NCI-H69 (cell line): ENCODE data around the gene CDK11A.
"Not testable (repeated sequence)": the region's sequence is repeated elsewhere in the genome, so short reads cannot be mapped to it uniquely, and the experiment has no call there.

Experiments
- DNase-seq: peaks from one replicate; lab custom pipeline; 2025; lab: John Stamatoyannopoulos, UW

The CDK11A gene

DNA sequence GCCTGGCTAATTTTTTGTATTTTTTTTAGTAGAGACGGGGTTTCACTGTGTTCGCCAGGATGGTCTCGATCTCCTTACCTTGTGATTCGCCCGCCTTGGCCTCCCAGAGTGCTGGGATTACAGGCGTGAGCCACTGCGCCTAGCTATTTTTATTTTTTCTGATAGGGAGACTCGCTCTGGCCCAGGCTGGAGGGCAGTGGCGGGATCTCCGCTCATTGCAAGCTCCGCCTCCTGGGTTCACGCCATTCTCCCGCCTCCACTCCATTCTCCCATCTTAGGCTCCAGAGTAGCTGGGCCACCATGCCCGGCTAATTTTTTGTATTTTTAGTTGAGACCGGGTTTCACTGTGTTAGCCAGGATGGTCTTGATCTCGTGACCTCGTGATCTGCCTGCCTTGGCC is 1.9 kb upstream of the CDK11A start:
- not testable (repeated sequence) for DNase-seq

DNA sequence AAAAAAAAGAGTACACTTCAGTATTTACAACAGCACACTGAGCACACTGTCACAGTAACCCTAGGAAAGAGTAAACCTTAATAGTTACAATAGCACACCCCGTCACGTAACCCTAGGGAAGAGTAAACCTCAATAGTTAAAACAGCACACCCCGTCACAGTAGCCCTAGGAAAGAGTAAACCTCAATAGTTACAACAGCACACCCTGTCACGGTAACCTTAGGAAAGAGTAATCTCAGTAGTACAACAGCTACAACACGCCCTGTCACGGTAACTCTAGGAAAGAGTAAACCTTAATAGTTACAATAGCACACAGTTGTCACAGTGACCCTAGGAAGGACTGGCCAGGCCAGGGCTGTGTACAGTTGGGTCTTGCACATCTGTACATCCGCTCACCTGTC is 3.0 kb downstream of the CDK11A start:
- DNase-seq: no peak

DNA sequence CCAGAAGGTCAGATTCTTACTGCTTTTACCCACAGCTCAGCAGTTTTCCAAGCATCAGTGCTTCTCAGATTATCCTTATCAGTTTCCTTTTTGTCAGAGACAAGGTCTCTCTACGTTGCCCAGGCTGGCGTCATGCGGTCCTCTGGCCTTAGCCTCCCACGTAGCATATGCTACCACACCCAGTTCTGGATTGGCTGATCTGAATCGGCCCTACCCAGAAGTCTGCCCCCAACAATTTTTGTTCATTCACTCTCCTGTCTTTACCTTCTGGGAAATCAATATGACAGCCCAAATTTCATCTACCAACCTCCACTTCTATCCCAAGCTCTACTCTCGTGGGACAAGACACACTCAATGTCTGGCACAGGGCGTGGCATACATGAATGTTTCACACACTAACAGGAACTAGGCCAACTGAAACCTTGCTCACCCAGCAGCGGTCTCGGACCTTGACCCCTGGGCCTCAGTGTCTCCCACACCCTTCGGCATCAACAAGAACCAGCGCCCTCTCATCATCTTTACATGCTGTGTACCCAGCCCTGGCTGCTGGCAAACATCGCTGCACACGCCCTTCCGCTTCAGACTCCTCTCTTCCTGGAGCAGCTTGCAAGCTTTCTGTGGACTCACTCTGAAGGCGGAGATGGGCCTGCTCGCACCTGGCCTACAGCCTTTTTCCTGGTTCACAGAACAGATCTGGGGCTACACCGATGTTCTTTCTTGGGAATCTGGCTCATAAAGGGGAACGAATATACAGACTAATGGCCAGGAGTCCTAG is 8.9 kb downstream of the CDK11A start:
- not testable (repeated sequence) for DNase-seq

DNA sequence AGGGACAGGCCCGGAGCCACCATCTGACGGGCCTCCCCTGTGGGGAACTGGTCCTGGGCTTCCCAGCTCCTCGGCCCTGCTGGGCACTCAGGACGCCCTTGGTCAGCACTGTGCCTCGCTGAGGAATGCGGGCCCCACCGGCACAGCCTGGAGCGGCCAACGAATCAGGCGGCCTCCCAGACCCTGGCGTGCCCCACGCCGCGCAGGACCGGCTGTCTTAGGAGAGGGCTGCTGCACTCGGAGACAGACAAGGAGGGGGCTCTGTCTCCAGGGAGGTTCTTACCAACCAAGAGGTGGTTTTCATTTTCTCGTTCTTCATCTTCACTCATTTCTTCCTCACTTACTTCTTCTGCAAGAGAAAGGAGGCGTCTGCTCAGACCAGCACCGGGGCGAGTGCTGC is 16.3 kb downstream of the CDK11A start:
- not testable (repeated sequence) for DNase-seq

DNA sequence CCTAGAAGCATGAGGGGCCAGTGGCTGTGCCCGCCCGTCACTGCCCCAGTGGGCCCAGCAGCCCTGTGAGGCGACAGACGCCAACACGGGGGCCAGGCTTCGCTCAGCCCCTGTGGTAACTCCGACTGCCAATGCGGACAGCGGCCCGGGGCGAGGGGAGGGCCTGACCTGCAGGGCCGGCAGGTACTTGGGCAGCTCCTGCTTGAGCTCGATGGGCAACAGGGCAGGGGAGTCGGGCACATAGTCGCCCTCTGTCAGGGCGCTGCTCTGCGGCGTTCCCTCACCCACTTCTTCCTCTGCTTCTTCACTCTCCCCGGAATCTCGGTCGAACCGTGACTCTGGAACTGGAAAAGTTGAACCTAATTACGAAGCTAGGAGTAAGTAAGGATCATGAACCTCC is 16.9 kb downstream of the CDK11A start:
- not testable (repeated sequence) for DNase-seq

DNA sequence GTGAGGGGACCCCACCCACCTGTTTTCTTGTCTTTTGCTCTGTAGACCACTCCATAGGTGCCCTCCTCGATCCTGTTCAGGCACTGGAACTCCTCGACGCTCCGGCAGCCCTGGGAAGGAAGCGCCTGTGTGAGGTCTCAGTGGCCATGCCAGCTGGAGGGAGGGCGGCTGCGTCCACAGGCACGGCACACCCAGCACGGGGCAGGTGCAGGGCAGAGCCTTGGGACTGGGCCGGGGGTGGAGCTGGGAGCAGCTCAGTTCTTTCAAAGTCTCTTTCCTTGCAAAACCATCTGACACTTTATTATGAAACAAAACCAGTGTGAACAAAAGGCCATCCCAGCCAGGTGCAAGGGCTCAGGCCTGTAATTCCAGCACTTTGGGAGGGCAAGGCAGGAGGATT is 18.5 kb downstream of the CDK11A start:
- not testable (repeated sequence) for DNase-seq

DNA sequence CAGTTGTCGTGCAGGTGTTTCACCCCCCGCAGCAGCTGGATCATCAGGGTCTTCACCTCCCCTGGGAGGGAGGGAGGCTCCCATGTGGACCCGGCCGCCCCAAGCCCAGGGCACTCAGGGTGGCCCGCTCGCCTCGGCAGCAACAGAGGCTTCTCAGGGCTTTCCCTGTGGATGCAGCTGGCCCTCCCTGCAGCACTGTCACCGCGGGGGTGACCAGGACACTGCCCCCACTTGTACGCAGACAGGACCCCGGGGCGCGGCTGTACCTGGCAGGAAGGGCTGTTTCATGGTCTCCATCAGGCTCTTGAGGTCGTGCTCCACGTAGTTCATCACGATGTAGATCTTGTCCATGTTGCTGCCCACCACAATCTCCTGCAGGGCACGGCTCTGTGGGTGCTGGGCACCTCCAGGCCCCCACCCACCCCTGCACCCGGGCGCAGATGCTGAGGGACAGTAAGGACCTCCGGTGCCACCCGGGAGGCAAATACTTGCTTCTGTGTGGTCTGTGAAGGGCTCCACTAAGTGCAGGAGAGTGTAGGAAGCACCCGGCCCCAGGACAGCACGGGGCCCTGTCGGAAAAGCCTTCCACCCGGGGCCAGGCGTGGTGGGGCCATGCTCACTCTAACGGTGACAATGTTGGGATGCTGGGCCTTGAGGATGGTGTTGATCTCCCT is 19.7 kb downstream of the CDK11A start:
- DNase-seq: not testable (repeated sequence)

DNA sequence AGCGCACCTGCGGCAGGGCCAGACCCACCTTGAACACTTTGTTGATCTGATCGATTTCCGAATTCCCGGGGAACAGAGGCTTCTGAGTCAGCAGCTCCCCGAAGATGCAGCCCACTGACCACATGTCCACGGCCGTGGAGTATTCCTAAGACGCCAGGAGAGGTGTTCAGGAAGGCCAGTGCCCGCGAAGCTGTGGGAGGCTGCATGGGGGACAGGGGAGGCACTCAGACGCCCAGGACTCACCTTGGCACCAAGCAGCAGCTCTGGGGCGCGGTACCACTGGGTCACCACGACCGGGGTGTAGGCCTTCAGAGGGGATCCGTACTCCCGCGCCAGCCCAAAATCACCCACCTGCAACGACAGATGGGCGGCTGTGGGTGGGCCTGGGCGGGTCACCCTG is 20.4 kb downstream of the CDK11A start:
- no peak for DNase-seq

DNA sequence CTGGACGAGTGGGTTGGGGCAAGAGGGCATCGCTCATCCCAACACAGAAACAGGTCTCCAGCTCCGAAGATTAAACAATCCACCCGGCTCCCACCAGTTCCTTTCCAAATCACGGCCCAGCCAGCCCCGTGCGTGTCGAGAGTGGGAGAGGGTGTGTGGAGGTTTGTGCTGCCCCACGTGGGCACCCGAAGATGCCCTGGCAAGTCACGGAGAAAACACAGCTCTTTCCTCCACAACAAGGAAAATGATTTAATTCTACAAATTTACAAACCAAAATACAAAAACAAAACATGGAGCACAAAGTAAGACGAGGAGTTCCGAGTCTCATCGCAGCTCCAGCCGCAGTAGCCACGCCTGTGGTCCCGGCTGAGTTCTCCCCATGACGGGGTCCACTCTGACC is 21.7 kb downstream of the CDK11A start:
- not testable (repeated sequence) for DNase-seq

DNA sequence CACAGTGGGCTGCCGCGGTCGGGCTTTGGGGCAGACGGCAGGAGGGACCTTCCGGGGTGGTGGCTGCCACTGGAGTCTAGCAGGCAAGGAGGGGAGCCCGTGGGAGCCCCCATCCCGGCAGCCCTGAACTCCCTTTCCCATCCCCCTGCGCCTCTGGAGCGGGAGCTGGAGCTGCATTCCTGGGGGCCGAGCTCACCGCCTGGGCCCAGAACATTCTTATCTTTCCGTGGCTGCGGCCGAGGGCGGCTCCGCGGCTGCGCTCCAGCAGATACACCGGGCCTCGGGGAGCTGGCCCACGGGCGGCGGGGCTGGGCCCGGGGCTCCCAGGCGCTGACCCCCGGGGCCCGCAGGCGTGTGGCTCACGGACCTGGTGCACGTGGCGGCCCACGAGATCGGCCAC is 23.6 kb downstream of the CDK11A start:
- DNase-seq: not testable (repeated sequence)

DNA sequence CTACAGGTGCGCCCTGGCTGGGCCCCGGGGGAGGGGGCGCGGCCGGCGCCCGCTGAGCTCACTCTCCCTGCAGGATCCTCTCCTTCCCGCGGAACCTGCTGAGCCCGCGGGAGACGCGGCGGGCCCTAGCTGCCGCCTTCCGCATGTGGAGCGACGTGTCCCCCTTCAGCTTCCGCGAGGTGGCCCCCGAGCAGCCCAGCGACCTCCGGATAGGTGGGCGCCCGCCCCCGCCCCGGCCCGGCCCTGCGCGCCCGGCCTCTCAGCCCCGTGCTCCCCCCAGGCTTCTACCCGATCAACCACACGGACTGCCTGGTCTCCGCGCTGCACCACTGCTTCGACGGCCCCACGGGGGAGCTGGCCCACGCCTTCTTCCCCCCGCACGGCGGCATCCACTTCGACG is 24.1 kb downstream of the CDK11A start:
- not testable (repeated sequence) for DNase-seq

DNA sequence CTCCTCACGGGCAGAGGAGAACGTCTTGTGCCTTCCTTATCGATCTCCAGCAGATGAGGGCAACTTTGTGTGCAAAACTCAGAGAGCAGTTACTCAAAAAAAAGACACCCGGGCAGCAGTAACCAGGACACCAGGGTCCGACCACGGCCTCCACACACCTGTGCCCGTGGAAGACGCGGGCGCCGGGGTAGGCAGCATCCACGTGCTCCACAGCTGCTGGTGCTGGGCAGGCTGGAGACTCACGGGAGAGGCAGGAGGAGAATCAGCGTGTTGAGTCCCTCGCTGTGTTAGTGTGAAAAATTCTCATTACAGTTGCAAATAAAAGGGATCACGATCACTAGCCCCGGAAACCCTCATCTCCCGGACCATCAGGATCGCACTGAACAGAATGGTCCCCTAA is 25.1 kb downstream of the CDK11A start:
- DNase-seq: not testable (repeated sequence)

DNA sequence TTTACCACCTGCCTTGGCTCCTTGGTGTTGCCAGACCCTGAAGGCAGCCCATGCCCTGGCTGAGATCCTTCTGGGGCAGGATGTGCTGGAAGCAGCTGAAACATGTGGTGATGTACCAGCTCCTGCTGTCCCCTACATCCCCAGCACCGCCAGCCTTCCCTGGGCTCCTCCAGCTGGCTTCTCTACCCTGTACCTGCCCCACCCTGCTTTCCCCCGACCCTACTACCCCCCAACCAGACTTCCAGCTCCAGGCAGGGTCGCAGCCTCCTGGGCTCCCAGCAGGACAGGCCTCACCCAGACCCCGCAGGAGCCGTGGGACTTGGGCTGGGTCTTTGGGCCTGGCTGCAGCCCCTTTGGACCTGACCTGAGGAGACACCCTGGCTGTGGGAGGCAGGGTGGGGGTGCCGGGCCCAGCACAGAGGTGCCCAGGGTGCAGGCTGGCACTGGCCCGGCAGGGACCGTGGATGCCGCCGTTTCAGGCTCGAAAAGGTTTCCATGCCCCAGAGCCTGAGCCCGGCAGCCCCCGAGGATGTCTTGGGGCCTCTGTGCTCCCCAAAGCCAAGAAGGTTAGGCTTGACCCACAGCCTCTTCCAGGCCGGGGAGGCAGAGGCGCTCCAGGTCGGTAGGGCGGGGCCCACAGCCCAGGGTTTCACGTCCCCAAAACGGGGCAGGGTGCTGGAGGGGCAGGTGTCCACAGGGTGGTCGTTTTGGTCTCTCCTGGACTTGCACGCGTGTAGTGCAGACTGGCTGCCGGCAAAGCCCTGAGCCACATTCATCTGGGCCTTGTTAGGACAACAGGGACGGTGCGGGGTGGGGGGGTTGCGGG is 26.6 kb downstream of the CDK11A start:
- DNase-seq: not testable (repeated sequence)

DNA sequence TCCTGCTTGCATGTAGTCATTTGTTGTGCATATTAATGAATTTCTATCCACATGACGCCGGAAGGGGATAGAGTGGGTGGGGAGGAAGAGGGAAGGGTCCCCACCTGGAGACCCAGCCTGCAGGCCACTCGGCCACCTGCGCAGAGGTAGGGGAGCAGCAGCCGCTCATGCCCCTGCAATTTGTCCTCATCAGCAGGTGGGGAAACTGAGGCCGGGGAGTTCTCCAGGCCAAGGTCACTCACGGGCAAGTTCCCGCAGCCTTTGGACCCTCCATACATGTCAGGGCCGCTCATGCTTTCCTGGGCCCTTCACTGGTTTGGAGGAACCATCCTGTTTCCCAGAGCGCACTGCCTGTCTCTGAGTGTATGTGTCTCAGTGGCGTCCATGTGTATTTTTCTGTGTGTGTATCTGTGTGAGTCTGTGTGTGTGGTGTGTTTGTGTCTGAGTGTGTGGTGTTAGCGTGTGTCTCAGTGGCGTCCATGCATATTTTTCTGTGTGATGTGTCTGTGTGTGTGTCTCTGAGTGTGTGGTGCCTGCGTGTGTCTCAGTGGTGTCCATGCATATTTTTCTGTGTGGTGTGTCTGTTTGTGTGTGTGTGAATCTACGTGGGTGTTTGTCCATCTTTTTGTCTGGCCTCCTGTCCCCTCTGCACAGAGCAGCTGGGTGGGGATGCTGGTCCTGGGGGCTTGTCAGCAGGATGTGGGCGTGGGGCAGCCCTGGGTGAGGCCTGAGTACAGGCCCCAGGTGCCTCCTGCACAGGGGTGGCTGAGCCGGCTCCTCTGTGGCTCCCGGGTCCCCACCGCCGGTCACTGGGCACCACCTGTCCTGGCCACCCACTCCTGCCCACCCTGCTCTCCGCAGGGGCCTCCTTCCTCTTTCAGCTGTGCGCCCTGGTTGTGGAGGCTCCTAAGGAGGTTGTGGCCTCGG is 27.5 kb downstream of the CDK11A start:
- DNase-seq: not testable (repeated sequence)

DNA sequence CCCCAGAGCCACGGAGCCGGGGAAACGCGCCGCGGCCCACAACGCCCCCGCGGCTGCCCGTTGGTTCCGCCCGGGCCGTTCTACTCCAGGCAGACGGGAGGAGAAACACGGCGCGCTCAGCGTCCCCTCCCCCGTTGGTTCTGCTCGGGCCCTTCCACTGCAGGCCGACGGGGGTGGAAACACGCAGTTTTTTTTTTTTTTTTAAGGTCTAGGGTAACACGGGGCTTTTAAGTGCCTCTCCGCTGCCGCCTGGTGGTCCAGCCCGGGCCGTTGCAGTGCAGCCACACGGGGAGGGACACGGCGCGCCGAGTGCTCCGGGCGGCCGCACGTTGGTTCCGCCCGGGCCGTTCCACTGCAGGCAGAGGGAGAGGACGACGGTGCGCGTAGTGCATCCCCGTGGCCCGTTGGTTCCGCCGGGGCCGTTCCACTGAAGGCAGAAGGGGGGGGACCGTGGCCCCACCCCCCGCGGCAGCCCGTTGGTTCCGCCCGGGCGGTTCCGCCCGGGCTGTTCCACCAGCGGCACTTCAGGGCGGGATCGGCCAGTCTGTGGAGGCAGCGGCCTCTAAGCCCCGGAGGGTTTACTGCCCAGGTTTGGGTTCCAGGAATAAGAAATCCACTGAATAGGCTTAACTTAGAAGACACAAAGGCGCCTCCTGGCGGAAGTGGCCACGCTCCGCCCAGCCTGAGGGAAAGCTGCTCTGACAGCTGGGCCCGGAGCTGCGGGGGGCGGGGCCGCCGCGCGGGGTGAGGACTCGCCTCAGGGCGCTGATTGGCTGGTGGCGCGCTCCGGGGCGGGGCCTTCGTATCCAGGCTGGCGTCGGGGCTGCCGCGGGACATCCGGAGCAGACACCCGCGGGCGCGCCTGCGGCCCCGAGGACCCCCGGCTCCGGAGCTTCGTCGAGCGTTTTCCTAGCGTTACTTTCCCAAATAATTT is 31.2 kb downstream of the CDK11A start, which contains the start of gene SLC35E2B:
Gene SLC35E2B (minus strand): TSS at position 82 of the 934 bp plus-strand sequence. CDS start 16,096 bp downstream, outside the sequence.
- DNase-seq: peak; percentile 90

DNA sequence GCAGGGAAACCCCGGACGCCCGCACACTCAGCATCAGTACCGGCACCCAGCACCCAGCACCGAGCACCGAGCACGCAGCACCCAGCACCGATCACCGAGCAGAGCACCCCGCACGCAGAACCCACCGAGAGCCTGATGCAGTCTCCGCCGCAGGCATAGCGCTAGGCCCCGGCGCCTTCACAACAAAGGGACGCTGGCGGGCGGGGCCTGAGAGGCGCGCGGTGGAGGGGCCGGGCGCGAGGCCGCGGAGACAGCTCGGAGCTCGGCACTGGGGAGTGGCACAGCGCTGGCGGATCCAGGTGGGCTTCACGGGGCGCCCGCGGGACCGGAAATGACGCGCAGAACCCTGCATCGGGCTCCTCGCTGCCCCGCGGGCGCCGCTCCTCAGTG is 31.8 kb downstream of the CDK11A start:
- peak; percentile 88 for DNase-seq

DNA sequence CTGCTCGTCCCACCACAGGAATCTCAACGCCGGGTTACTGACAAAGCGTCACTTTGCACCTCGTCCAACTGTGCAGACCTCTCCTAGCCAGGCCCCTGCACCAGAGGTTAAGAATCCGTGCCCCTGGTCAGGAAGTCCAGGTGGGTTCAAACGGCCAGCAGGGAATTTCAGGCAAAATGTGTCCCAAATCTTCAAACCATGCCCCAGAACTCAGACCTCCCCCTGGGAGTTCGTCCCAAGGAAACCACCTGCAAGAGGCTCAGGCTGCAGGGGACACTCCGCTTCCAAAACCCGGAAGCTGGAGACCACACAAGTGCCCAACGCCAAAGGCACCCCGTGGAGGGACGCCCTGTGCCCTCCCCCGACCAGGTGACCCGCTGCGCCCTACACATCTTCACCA is 32.7 kb downstream of the CDK11A start:
- not testable (repeated sequence) for DNase-seq

DNA sequence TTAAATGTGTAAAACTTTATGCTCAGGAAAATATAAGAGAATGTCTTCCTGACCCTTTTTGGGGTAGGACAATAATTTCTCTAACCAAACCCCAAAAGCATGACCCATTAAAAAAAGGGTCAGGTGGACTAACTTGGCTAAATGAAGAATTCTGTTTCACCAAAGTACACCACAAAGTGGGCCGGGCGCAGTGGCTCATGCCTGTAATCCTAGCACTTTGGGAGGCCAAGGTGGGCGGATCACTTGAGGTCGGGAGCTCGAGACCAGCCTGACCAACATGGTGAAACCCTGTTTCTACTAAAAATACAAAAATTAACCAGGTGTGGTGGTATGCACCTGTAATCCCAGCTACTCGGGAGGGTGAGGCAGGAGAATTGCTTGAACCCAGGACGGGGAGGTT is 34.6 kb downstream of the CDK11A start:
- not testable (repeated sequence) for DNase-seq

DNA sequence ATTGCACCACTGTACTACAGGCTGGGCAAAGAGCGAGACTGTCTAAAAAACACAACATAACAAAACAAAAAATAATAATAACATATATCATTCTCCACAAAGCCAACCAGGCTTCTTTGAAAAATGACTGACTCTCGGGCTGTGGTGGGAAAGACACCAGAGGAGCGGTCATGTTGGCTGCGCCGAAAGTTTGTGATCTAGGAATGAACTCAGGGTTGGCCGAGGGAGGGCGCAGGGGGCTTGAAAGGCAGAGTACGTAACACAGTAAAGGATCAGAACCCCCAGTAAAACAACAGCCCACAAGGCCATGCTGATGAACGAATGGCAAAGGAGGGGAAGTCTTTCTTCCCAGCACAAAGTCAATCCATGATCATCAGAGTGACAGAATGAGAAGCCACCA is 36.3 kb downstream of the CDK11A start:
- DNase-seq: no peak

DNA sequence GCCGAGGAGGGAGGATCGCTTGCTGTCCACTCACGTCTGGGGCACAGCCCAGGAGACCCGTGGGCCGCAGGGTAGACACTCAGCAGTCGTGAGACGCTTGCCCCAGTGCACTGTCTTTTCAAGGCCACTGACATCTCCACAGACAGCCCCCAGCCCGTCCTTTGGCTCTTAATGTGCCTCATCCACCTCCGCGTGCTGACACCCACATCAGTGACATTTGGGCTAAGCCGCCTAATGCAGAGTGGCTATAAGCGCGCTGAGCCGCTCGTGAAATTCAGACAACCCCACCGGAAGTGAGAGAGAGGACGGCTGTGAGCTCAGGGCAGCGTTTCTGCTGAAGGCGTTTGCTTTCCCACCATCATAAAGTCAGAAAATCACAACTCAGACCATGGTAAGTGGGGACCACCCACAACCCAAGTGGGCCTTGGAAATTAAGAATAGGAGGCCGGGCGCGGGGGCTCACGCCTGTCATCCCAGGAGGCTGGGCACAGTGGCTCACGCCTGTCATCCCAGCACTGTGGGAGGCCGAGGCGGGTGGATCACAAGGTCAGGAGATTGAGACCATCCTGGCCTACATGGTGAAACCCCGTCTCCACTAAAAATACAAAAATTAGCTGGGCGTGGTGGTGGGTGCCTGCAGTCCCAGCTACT is 40.0 kb downstream of the CDK11A start:
- DNase-seq: no peak
